Small intestine (tissue), 7 donors: ENCODE measurements around the gene CHRNB4. TPM values are rescaled to one million over a fixed set of nuclear protein-coding genes. Genes with fewer than 3 reads are reported as not detected.

Experiments
- DNase-seq, 2 donors: peaks; one replicate each; pipeline versions ENCODE4 v3.0.0 to v3.0.0-alpha.2; 2013
- FAIRE-seq: peaks from 2 replicates; lab custom pipeline; 2012; peaks lifted over from hg19 to GRCh38; lab: Jason Lieb, UNC
- H3K27ac ChIP-seq, 3 donors: one replicate each; pipeline ENCODE4 v1.5.1; 2013; ENCODE audit warnings: low read length in 2 of 3, mild to moderate bottlenecking in 2 of 3, control low read depth in 1 of 3, inconsistent platforms in 1 of 3, low read depth in 1 of 3, moderate library complexity in 1 of 3
- H3K27me3 ChIP-seq, 3 donors: one replicate each; pipeline ENCODE4 v1.6.1; 2013; ENCODE audit warnings: low read length in 3 of 3, inconsistent platforms in 1 of 3; ENCODE audit not compliant: control insufficient read depth in 3 of 3, insufficient read depth in 3 of 3
- H3K36me3 ChIP-seq, 3 donors: one replicate each; pipeline ENCODE4 v1.6.1; 2013; ENCODE audit warnings: low read length in 3 of 3, inconsistent platforms in 1 of 3, low read depth in 1 of 3, mild to moderate bottlenecking in 1 of 3, moderate library complexity in 1 of 3; ENCODE audit not compliant: control insufficient read depth in 3 of 3, insufficient read depth in 2 of 3
- H3K4me1 ChIP-seq, 3 donors: one replicate each; pipeline ENCODE4 v1.6.1; 2013; ENCODE audit warnings: low read length in 2 of 3, inconsistent platforms in 1 of 3, low read depth in 1 of 3, mild to moderate bottlenecking in 1 of 3, moderate library complexity in 1 of 3; ENCODE audit not compliant: control insufficient read depth in 3 of 3, insufficient read depth in 2 of 3
- H3K4me3 ChIP-seq, 3 donors: one replicate each; pipeline ENCODE4 v1.5.1; 2013; ENCODE audit warnings: low read length in 3 of 3, control low read depth in 1 of 3, inconsistent platforms in 1 of 3, low read depth in 1 of 3, mild to moderate bottlenecking in 1 of 3, moderate library complexity in 1 of 3
- H3K9me3 ChIP-seq, 2 donors: one replicate each; pipeline ENCODE4 v1.6.1; 2013; ENCODE audit warnings: low read depth in 1 of 2, low read length in 1 of 2; ENCODE audit not compliant: control insufficient read depth in 2 of 2, insufficient read depth in 1 of 2
- WGBS, 3 donors: extraction: QIAGEN DNeasy Blood & Tissue Kit; methylation state at CpG; one replicate each; pipeline ENCODE4 v1.1.7; 2013; 5-methylcytosine and 5-hydroxymethylcytosine counted together
- polyA plus RNA-seq, 4 donors: library from polyadenylated mRNA; stranded (reverse) in 3 of 4; unstranded in 1 of 4; fragments of 200-250 nt in 3 of 4; fragments of 120-200 nt in 1 of 4; gene quantifications; one replicate each; pipeline versions ENCODE4 v1.2.1 to v1.2.3, GENCODE V29; 2013
- donor health status: healthy with polysubstance abuse.
- donor health status: control.
- donor health status: control.
- donor health status: Bipolar disorder and iron deficiency.
- donor health status: healthy.

Gene CHRNB4
- polyA plus RNA-seq, 4 donors = 0.43 to 1.4 TPM; not detected in 2

- WGBS, 3 donors = 72 to 81% (median 80%) methylated on average over 6 of the region's 6 CpGs
- no peaks in the 10 kb centered on the region for H3K9me3 ChIP-seq
- H3K4me3 ChIP-seq = no peak overlapping the region
- peaks cover 0 to 13% (median 4%) of the 10 kb centered on the region in 3 donors for H3K27me3 ChIP-seq
- DNase-seq = no peak
- H3K4me1 ChIP-seq = no peaks in the 10 kb centered on the region
- no peak for FAIRE-seq
- H3K27ac ChIP-seq = no peak overlapping the region
- peaks cover 0 to 3% (median 0%) of the 10 kb centered on the region in 3 donors for H3K36me3 ChIP-seq
Observed at GRCh38 chr15:78626381-78626995, 14.5 kb downstream of the CHRNB4 start.

- 63 to 76% (median 69%) methylated on average over 12 of the region's 12 CpGs for WGBS, 3 donors
- H3K4me1 ChIP-seq = no peaks in the 10 kb centered on the region
- DNase-seq (no peak), FAIRE-seq (no peak)
- H3K27me3 ChIP-seq = peaks cover 3 to 17% (median 4%) of the 10 kb centered on the region in 3 donors
- H3K27ac ChIP-seq = no peak overlapping the region
- H3K9me3 ChIP-seq = no peaks in the 10 kb centered on the region
- H3K4me3 ChIP-seq = no peak overlapping the region
- H3K36me3 ChIP-seq = peaks cover 0 to 3% (median 0%) of the 10 kb centered on the region in 3 donors
Observed at GRCh38 chr15:78625606-78626280, 15.3 kb downstream of the CHRNB4 start.

- WGBS, 3 donors = 73 to 80% (median 75%) methylated on average over 17 of the region's 17 CpGs
Observed at GRCh38 chr15:78624651-78625590, 16.1 kb downstream of the CHRNB4 start.

GRCh38 chr15:78623786-78624497, 17.1 kb downstream of the CHRNB4 start:
- Histone ChIP-seq H3K27me3 (peaks cover 10 to 32% (median 19%) of the 10 kb centered on the region in 3 donors), H3K36me3 (peaks cover 0 to 3% (median 0%) of the 10 kb centered on the region in 3 donors), H3K27ac (no peak overlapping the region), H3K4me1 (no peaks in the 10 kb centered on the region), H3K9me3 (no peaks in the 10 kb centered on the region), H3K4me3 (no peak overlapping the region)
- FAIRE-seq (no peak), DNase-seq (no peak)
- WGBS, 3 donors = 66 to 84% (median 80%) methylated on average over 7 of the region's 7 CpGs

More at GRCh38 chr15:78624651-78625590, 16.1 kb downstream of the CHRNB4 start:
- Histone ChIP-seq H3K9me3 (no peaks in the 10 kb centered on the region), H3K36me3 (peaks cover 0 to 3% (median 0%) of the 10 kb centered on the region in 3 donors), H3K4me3 (no peak overlapping the region), H3K4me1 (no peaks in the 10 kb centered on the region), H3K27ac (no peak overlapping the region), H3K27me3 (peaks cover 9 to 22% (median 9%) of the 10 kb centered on the region in 3 donors)
- FAIRE-seq (no peak), DNase-seq (no peak)

GRCh38 chr15:78621810-78622402, 19.1 kb downstream of the CHRNB4 start:
- peaks cover 14 to 37% (median 20%) of the 10 kb centered on the region in 3 donors for H3K27me3 ChIP-seq
- no peak overlapping the region for H3K4me3 ChIP-seq
- DNase-seq = no peak
- WGBS, 3 donors = 57 to 73% (median 64%) methylated on average over 10 of the region's 10 CpGs
- FAIRE-seq = no peak
- H3K9me3 ChIP-seq = no peaks in the 10 kb centered on the region
- no peak overlapping the region for H3K27ac ChIP-seq
- H3K4me1 ChIP-seq = no peaks in the 10 kb centered on the region
- H3K36me3 ChIP-seq = peaks cover 0 to 3% (median 0%) of the 10 kb centered on the region in 3 donors

- 2 to 4% (median 3%) methylated on average over 54 to 102 of the region's 102 CpGs for WGBS, 3 donors
- FAIRE-seq (no peak), DNase-seq (peak in 1 of 2 donors; percentile 24)
- Histone ChIP-seq H3K27ac (peak within 1 kb of the TSS in 1 of 3 donors; percentile 4), H3K27me3 (peaks cover 14 to 37% (median 20%) of the 10 kb centered on the region in 3 donors), H3K36me3 (peaks cover 0 to 3% (median 0%) of the 10 kb centered on the region in 3 donors), H3K4me1 (no peaks in the 10 kb centered on the region), H3K9me3 (no peaks in the 10 kb centered on the region), H3K4me3 (peak within 1 kb of the TSS in 2 of 3 donors; percentile 14 to 28)
Observed at GRCh38 chr15:78620527-78621421, 20.2 kb downstream of the CHRNB4 start, which contains the start of gene CHRNA3. CHRNA3 (minus strand) TSS chr15:78620996; CDS start chr15:78620794, 202 bp downstream.
